Neuron (in vitro differentiated cells): ENCODE data around the gene SLC9C1.

Experiments
- H2AFZ ChIP-seq: one replicate; pipeline ENCODE4 v1.6.1; 2013; ENCODE audit warnings: low read depth, mild to moderate bottlenecking, inconsistent platforms, low read length, moderate library complexity
- H3K27me3 ChIP-seq: one replicate; pipeline ENCODE4 v1.6.1; 2013; ENCODE audit warnings: low read length; ENCODE audit not compliant: insufficient read depth
- H3K36me3 ChIP-seq: one replicate; pipeline ENCODE4 v1.6.1; 2013; ENCODE audit warnings: low read length; ENCODE audit not compliant: insufficient read depth
- H3K4me1 ChIP-seq: one replicate; pipeline ENCODE4 v1.6.1; 2013; ENCODE audit warnings: low read length; ENCODE audit not compliant: insufficient read depth
- H3K4me3 ChIP-seq: 2 replicates; pipeline ENCODE4 v1.5.1; 2013; ENCODE audit warnings: mild to moderate bottlenecking, low read length, moderate library complexity
- H3K9me3 ChIP-seq: one replicate; pipeline ENCODE4 v1.6.1; 2013; ENCODE audit warnings: low read length

The SLC9C1 gene

DNA sequence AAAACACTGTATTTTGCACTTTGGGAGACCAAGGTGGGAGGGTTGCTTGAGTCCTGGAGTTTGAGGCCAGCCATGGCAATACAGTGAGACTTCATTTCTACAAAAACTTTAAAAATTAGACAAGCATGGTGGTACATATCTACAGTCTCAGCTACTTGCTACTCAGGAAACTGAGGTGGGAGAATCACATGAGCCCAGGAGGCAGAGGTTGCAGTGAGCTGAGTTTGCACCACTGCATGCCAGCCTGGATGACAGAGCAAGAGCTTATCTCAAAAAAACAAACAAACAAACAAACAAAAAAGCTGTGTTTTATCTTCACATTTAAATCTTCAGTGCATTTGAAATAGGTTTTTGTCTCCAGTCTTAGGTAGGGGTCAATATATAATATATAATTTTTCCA is 4.8 kb upstream of the SLC9C1 start:
- H2AFZ ChIP-seq = no peak overlapping the region
- H3K27me3 ChIP-seq = no peaks in the 10 kb centered on the region
- no peak overlapping the region for H3K4me3 ChIP-seq
- H3K36me3 ChIP-seq = no peaks in the 10 kb centered on the region
- H3K4me1 ChIP-seq = peaks cover 3% of the 10 kb centered on the region
- peaks cover 2% of the 10 kb centered on the region for H3K9me3 ChIP-seq

DNA sequence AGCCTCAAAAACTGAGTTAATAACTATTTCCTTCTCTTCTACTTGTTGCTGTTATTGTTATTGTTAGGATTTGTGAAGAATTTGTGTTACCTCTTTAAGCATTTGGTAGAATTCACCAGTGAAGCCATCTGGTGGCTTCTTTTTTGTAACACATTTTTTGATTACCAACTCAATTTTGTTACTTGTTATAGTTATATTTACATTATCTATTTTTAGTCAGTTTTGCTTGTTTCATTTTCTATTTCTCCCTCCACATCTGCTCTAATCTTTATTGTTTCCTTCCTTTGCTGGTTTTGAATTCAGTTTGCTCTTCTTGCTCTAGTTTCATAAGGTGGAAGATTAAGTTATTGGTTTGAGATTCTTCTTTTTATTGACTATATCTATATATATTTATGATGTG is 3.7 kb upstream of the SLC9C1 start:
- H3K9me3 ChIP-seq = peaks cover 2% of the 10 kb centered on the region
- no peak overlapping the region for H3K4me3 ChIP-seq
- H2AFZ ChIP-seq = no peak overlapping the region
- peaks cover 2% of the 10 kb centered on the region for H3K4me1 ChIP-seq
- H3K36me3 ChIP-seq = no peaks in the 10 kb centered on the region
- no peaks in the 10 kb centered on the region for H3K27me3 ChIP-seq

GRCh38 chr3:112289011-112289410 is 5.0 kb downstream of the SLC9C1 start:
- H3K27me3 ChIP-seq = no peaks in the 10 kb centered on the region
- no peak overlapping the region for H3K4me3 ChIP-seq
- H3K9me3 ChIP-seq = no peaks in the 10 kb centered on the region
- H3K4me1 ChIP-seq = no peaks in the 10 kb centered on the region
- no peaks in the 10 kb centered on the region for H3K36me3 ChIP-seq
- H2AFZ ChIP-seq = no peak overlapping the region

- Histone ChIP-seq H2AFZ (no peak overlapping the region), H3K27me3 (no peaks in the 10 kb centered on the region), H3K4me1 (no peaks in the 10 kb centered on the region), H3K9me3 (no peaks in the 10 kb centered on the region), H3K36me3 (no peaks in the 10 kb centered on the region), H3K4me3 (no peak overlapping the region)
Measured at GRCh38 chr3:112280266-112280665, 13.8 kb downstream of the SLC9C1 start.

DNA sequence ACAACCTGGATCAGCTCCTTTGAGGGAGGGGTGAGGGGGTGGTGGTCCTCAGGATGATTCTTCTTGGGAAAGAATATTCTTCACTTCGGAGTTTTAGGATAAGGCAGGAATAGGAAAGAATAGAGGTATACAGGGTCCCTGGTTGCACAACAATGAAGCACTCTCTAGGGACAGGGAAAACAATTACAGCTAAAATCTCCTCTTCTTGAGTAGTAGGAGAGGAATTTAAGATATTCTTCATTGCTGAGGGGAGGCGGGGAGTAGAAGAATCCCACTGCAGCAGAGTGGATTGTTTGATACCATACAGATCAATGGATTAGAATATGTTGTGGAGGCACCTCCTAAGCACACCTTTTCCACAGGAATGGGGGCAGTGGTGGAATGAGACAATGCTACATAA is 20.5 kb downstream of the SLC9C1 start:
- no peaks in the 10 kb centered on the region for H3K27me3 ChIP-seq
- H3K4me3 ChIP-seq = no peak overlapping the region
- no peaks in the 10 kb centered on the region for H3K36me3 ChIP-seq
- H3K9me3 ChIP-seq = no peaks in the 10 kb centered on the region
- no peak overlapping the region for H2AFZ ChIP-seq
- H3K4me1 ChIP-seq = no peaks in the 10 kb centered on the region

DNA sequence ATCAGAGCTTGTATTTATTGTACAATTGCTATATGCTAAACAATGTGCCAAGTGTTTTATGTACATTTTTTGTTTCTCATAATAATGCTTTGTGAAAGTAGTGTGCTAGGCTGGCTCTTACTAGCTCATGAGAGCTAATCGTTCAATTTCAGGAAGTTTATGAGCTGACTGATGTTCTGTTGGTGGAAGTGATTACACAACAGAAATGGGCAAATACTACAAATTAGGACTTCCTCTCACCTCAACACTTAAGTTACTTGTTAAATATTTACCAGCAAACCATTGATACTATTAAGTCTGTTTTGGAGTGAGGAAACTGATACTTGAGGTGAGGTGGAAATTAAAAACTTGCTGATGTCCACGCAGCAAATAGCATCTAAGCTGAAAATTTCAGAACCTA is 32.3 kb downstream of the SLC9C1 start:
- no peaks in the 10 kb centered on the region for H3K9me3 ChIP-seq
- no peaks in the 10 kb centered on the region for H3K27me3 ChIP-seq
- no peak overlapping the region for H2AFZ ChIP-seq
- no peaks in the 10 kb centered on the region for H3K4me1 ChIP-seq
- no peaks in the 10 kb centered on the region for H3K36me3 ChIP-seq
- no peak overlapping the region for H3K4me3 ChIP-seq

DNA sequence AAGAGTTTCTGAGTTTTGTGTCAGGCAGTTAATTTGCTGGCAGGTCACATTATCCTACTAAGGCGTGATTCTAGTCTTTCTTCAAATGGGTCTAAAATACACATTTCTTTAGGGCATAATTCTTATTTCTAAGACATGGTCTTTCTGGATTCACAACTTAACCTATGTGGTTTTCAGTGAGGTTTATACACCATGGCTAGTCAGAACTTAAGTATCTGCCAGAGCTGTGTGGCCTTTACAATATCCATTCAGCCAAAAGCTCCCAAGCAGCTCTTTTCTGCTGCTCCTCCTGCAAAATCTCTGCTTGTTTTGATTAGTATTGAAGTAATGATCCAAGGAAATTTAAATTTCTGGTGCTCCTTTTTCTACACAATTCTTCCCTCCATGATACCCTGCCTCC is 33.5 kb downstream of the SLC9C1 start:
- no peaks in the 10 kb centered on the region for H3K9me3 ChIP-seq
- H3K36me3 ChIP-seq = no peaks in the 10 kb centered on the region
- H3K4me1 ChIP-seq = no peaks in the 10 kb centered on the region
- H3K27me3 ChIP-seq = no peaks in the 10 kb centered on the region
- H3K4me3 ChIP-seq = no peak overlapping the region
- H2AFZ ChIP-seq = no peak overlapping the region

GRCh38 chr3:112253301-112253971 is 40.6 kb downstream of the SLC9C1 start:
- Histone ChIP-seq H3K27me3 (no peaks in the 10 kb centered on the region), H3K36me3 (no peaks in the 10 kb centered on the region), H2AFZ (no peak overlapping the region), H3K4me3 (no peak overlapping the region), H3K9me3 (peaks cover 3% of the 10 kb centered on the region), H3K4me1 (no peaks in the 10 kb centered on the region)

- Histone ChIP-seq H3K4me1 (no peaks in the 10 kb centered on the region), H3K27me3 (no peaks in the 10 kb centered on the region), H3K36me3 (no peaks in the 10 kb centered on the region), H3K9me3 (peaks cover 3% of the 10 kb centered on the region), H3K4me3 (no peak overlapping the region), H2AFZ (no peak overlapping the region)
Measured at GRCh38 chr3:112247900-112248299, 46.1 kb downstream of the SLC9C1 start.

DNA sequence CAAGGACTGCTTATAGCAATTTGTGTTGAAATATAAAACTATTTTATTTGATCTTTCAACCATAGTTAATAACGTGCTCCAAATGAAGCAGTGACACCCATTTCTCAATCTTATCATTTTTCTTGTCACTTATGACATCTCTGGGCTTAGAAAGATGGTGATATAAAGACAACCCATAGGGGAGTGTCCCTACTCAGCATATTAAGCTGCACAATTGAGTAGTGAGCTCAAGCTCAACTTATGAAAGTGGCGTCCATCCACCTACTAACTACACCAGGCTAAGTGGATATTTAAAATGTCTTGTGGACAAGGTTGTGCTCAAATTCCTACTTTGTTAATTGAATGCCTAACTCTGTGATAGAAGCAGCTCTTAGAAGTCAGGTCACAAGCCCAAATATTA is 46.7 kb downstream of the SLC9C1 start:
- Histone ChIP-seq H3K27me3 (no peaks in the 10 kb centered on the region), H2AFZ (no peak overlapping the region), H3K4me1 (no peaks in the 10 kb centered on the region), H3K4me3 (no peak overlapping the region), H3K36me3 (no peaks in the 10 kb centered on the region), H3K9me3 (peaks cover 3% of the 10 kb centered on the region)

DNA sequence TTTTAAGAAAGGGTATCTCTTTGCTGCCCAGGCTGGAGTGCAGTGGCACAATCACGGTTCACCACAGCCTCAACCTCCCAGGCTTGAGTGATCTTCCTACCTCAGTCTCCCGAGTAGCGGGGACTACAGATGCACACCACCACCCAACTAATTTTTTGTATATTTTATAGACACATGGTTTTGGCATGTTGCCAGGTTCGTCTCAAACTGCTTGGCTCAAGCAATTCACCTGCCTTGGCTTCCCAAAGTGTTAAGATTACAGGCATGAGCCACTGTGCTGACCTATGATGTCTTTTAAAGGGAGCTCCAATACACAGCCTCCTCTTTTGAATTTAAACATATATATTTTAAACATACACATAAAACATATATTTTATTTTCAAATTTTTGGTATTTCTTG is 60.9 kb downstream of the SLC9C1 start:
- Histone ChIP-seq H3K27me3 (no peaks in the 10 kb centered on the region), H3K4me1 (no peaks in the 10 kb centered on the region), H3K4me3 (no peak overlapping the region), H2AFZ (no peak overlapping the region), H3K36me3 (no peaks in the 10 kb centered on the region), H3K9me3 (no peaks in the 10 kb centered on the region)

GRCh38 chr3:112231727-112232126 is 62.3 kb downstream of the SLC9C1 start:
- H3K9me3 ChIP-seq = no peaks in the 10 kb centered on the region
- no peak overlapping the region for H3K4me3 ChIP-seq
- no peaks in the 10 kb centered on the region for H3K4me1 ChIP-seq
- no peaks in the 10 kb centered on the region for H3K36me3 ChIP-seq
- H2AFZ ChIP-seq = no peak overlapping the region
- no peaks in the 10 kb centered on the region for H3K27me3 ChIP-seq

GRCh38 chr3:112230033-112230432 is 64.0 kb downstream of the SLC9C1 start:
- no peak overlapping the region for H3K4me3 ChIP-seq
- H3K27me3 ChIP-seq = no peaks in the 10 kb centered on the region
- H2AFZ ChIP-seq = no peak overlapping the region
- no peaks in the 10 kb centered on the region for H3K36me3 ChIP-seq
- H3K9me3 ChIP-seq = peaks cover 2% of the 10 kb centered on the region
- H3K4me1 ChIP-seq = no peaks in the 10 kb centered on the region

DNA sequence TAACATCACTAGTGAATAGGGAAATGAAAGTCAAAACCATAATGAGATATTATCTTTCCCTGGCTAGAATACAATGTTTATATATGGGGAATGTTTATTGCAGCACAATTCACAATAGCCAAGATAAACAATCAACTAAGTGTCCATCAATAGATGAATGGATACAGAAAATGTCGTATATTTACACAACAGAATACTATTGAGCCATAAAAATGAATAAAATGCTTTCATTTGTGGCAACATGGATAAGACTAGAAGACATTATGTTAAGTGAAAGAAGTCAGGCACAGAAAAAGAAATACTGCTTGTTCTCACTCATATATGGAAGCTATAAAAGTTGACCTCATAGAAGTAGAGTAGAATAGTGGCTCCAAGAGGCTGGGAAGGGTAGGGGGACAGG is 65.2 kb downstream of the SLC9C1 start:
- no peaks in the 10 kb centered on the region for H3K36me3 ChIP-seq
- no peak overlapping the region for H3K4me3 ChIP-seq
- no peaks in the 10 kb centered on the region for H3K27me3 ChIP-seq
- H3K4me1 ChIP-seq = no peaks in the 10 kb centered on the region
- peaks cover 2% of the 10 kb centered on the region for H3K9me3 ChIP-seq
- H2AFZ ChIP-seq = no peak overlapping the region
